Hepatocyte (in vitro differentiated cells): ENCODE data around the gene PHEX. TPM values are rescaled to one million over a fixed set of nuclear protein-coding genes. Genes with fewer than 3 reads are reported as not detected.
A peak's percentile ranks its signal among the peaks of the same experiment; 100 is the strongest.

Experiments used
- DNase-seq: peaks from one replicate; pipeline ENCODE4 v3.0.0-alpha.2; 2016; ENCODE audit warnings: low spot score
- H2AFZ ChIP-seq: fragments of 200-600 bp; sonication (generic); 2 replicates; pipeline ENCODE4 v1.6.0; 2016; ENCODE audit warnings: antibody characterized with exemption, mild to moderate bottlenecking
- H3K27ac ChIP-seq: fragments of 200-600 bp; sonication (generic); 2 replicates; pipeline ENCODE4 v1.5.1; 2016; ENCODE audit warnings: mild to moderate bottlenecking
- H3K27me3 ChIP-seq: fragments of 200-600 bp; sonication (generic); 2 replicates; pipeline ENCODE4 v1.6.1; 2016
- H3K36me3 ChIP-seq: fragments of 200-600 bp; sonication (generic); replicated peaks from 2 replicates; pipeline ENCODE4 v1.5.1; 2016; ENCODE audit warnings: low read depth; ENCODE audit not compliant: insufficient read depth
- H3K4me1 ChIP-seq: fragments of 200-600 bp; sonication (generic); 2 replicates; pipeline ENCODE4 v1.5.1; 2016; ENCODE audit warnings: mild to moderate bottlenecking, moderate library complexity; ENCODE audit not compliant: insufficient read depth
- H3K4me2 ChIP-seq: fragments of 200-600 bp; sonication (generic); 2 replicates; pipeline ENCODE4 v1.6.0; 2016
- H3K4me3 ChIP-seq: fragments of 200-600 bp; sonication (generic); 2 replicates; pipeline ENCODE4 v1.5.1; 2016; ENCODE audit warnings: mild to moderate bottlenecking
- H3K79me2 ChIP-seq: fragments of 200-600 bp; sonication (generic); 2 replicates; pipeline ENCODE4 v1.6.0; 2017; ENCODE audit warnings: mild to moderate bottlenecking
- H3K9me2 ChIP-seq: fragments of 200-600 bp; sonication (generic); replicated peaks from 2 replicates; pipeline ENCODE4 v1.6.0; 2017; ENCODE audit warnings: mild to moderate bottlenecking; ENCODE audit not compliant: insufficient read depth
- H3K9me3 ChIP-seq: fragments of 200-600 bp; sonication (generic); 2 replicates; pipeline ENCODE4 v1.5.1; 2016; ENCODE audit warnings: low read depth, mild to moderate bottlenecking
- H4K20me1 ChIP-seq: fragments of 200-600 bp; sonication (generic); 2 replicates; pipeline ENCODE4 v1.6.0; 2016; ENCODE audit warnings: mild to moderate bottlenecking; ENCODE audit not compliant: insufficient read depth, poor library complexity, severe bottlenecking
- EZH2 ChIP-seq: fragments of 200-600 bp; sonication (generic); IDR thresholded peaks from 2 replicates; pipeline ENCODE4 v1.6.1; 2016; ENCODE audit warnings: antibody characterized with exemption, mild to moderate bottlenecking, borderline replicate concordance
- EZH2phosphoT487 ChIP-seq: fragments of 200-600 bp; sonication (generic); IDR thresholded peaks from one replicate; pipeline ENCODE4 v1.6.1; 2018; ENCODE audit warnings: antibody characterized with exemption, mild to moderate bottlenecking, low read depth, moderate library complexity; ENCODE audit not compliant: unreplicated experiment, severe bottlenecking
- WGBS: methylation state at CpG from one replicate; pipeline ENCODE4 v1.1.6; 2016; ENCODE audit warnings: low lambda C conversion rate; ENCODE audit errors: missing lambda C conversion rate; 5-methylcytosine and 5-hydroxymethylcytosine counted together
- polyA plus RNA-seq: library from polyadenylated mRNA; unstranded; fragments of >200 nt; fragmentation: Nextera tagmentation; extraction: Ambion mirVana; gene quantifications from 2 replicates; pipeline ENCODE4 v1.2.1, GENCODE V29; 2016
- total RNA-seq: library from RNA; depleted of rRNA; stranded (reverse); fragments of >200 nt; gene quantifications from 2 replicates; pipeline ENCODE4 v1.2.3, GENCODE V29; 2014
- TF ChIP-seq, protein P1 (sequence below): fragments of 200-600 bp; sonication (generic); IDR thresholded peaks from 2 replicates; pipeline ENCODE4 v1.5.1; 2016; ENCODE audit warnings: antibody characterized with exemption, mild to moderate bottlenecking; ENCODE audit not compliant: poor library complexity

PHEX gene
- total and polyA plus RNA-seq, 2 experiments from 2014 or later: 0.05 to 0.27 TPM

DNA sequence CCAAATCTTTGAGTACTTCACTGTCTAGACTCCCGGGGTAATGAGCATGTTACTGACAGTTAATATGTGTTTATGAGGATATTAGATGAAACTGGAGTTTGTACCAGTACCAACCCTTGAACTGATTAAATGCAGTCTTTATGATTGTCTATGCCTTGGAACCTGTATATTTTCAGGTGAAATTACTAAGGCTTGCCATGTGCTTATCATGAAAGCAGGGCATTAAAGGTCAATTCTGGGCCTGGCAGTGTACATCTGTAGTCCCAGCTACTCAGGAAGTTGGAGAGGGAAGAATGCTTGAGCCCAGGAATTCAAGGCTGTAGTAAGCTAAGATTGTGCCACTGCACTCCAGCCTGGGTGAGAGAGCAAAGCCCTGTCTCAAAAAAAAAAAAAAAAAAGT is 27.6 kb downstream of the PHEX start:
- H2AFZ ChIP-seq: no peak overlapping the region
- no peak overlapping the region for H3K4me3 ChIP-seq
- H3K27me3 ChIP-seq: no peaks in the 10 kb centered on the region
- no peaks in the 10 kb centered on the region for H3K4me1 ChIP-seq
- peak overlapping the region; percentile 53 for H3K27ac ChIP-seq
- TF ChIP-seq, protein P1, sequence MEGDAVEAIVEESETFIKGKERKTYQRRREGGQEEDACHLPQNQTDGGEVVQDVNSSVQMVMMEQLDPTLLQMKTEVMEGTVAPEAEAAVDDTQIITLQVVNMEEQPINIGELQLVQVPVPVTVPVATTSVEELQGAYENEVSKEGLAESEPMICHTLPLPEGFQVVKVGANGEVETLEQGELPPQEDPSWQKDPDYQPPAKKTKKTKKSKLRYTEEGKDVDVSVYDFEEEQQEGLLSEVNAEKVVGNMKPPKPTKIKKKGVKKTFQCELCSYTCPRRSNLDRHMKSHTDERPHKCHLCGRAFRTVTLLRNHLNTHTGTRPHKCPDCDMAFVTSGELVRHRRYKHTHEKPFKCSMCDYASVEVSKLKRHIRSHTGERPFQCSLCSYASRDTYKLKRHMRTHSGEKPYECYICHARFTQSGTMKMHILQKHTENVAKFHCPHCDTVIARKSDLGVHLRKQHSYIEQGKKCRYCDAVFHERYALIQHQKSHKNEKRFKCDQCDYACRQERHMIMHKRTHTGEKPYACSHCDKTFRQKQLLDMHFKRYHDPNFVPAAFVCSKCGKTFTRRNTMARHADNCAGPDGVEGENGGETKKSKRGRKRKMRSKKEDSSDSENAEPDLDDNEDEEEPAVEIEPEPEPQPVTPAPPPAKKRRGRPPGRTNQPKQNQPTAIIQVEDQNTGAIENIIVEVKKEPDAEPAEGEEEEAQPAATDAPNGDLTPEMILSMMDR: no peak
- TF ChIP-seq EZH2phosphoT487 (no peak), EZH2 (no peak)
- H3K36me3 ChIP-seq: no peaks in the 10 kb centered on the region
- no peaks in the 10 kb centered on the region for H3K9me3 ChIP-seq
- DNase-seq: no peak
- H4K20me1 ChIP-seq: no peaks in the 10 kb centered on the region
- H3K4me2 ChIP-seq: no peak overlapping the region
- 64% methylated on average over 1 of the region's 1 CpG for WGBS
- no peaks in the 10 kb centered on the region for H3K9me2 ChIP-seq
- no peaks in the 10 kb centered on the region for H3K79me2 ChIP-seq

DNA sequence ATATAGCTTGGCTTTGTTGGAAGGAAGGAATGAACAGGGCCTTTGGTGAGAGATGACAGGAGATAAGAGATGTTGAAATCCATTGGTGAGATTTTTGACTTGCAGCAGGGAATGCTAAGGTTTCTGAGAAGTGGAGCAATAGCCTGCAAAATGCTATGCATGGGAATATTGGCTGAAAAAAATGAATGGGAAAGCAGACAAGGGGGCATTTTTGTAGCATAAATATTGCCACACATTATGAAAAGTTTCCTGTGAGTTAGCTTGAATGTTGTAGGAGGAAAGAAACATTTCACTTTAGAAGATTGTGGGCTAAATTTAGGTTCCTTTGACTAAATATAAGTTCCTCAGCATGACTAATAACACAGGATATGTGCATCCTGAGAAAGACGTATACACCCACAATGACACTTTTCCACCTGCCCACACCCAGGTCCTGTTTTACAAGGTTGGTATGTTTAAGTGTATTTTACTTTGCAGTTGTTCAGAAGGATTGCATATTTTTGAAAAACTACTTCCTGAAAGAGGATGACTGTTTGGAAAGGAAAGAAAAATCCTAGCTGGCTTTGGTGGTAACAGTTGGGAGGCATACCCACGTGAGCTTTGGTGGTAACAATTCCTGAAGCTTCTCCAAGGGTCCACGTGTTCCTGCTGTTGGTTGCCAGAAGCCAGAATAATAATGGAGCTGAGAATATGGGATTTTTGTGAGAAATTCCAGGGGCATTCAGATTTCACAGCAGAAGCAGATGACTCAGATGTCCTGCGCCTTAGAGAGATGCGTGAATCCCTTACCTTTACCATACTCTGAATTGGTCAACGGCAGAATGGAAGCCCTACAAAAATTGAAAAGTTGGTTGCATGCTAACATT is 28.5 kb downstream of the PHEX start:
- Histone ChIP-seq H3K36me3 (no peaks in the 10 kb centered on the region), H3K4me2 (no peak overlapping the region), H3K79me2 (no peaks in the 10 kb centered on the region), H3K27me3 (no peaks in the 10 kb centered on the region), H3K27ac (peak overlapping the region; percentile 53), H3K9me3 (no peaks in the 10 kb centered on the region), H3K9me2 (no peaks in the 10 kb centered on the region), H2AFZ (no peak overlapping the region), H3K4me1 (no peaks in the 10 kb centered on the region), H4K20me1 (no peaks in the 10 kb centered on the region), H3K4me3 (no peak overlapping the region)
- TF ChIP-seq, protein P1: no peak
- TF ChIP-seq EZH2phosphoT487: no peak
- TF ChIP-seq EZH2: no peak
- DNase-seq: no peak
- WGBS: 69% methylated on average over 6 of the region's 6 CpGs

DNA sequence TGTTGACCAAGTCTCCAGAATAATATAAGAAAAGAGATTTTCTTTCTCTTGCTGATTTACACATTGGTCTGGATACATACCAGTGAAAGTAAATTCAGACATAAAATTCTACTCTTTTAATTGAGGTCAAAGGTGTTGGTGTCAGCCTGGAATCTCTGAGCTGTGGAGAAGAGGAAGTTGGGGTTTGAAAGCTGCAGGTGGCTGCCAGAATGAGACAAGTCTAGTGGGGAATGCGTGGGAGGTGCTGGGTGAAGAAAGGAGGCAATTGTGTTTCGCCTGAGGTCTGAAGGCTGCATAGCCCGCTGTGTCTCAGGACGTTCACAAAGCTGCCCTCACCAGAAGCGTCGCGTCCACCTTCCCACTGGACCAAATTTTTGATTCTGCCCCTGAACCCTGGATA is 31.2 kb downstream of the PHEX start:
- Histone ChIP-seq H4K20me1 (no peaks in the 10 kb centered on the region), H3K4me3 (no peak overlapping the region), H3K36me3 (no peaks in the 10 kb centered on the region), H3K4me2 (no peak overlapping the region), H3K79me2 (no peaks in the 10 kb centered on the region), H2AFZ (no peak overlapping the region), H3K4me1 (no peaks in the 10 kb centered on the region), H3K27me3 (no peaks in the 10 kb centered on the region), H3K9me2 (no peaks in the 10 kb centered on the region), H3K27ac (no peak overlapping the region), H3K9me3 (no peaks in the 10 kb centered on the region)
- DNase-seq: no peak
- TF ChIP-seq, protein P1: no peak
- TF ChIP-seq EZH2phosphoT487 (no peak), EZH2 (no peak)
- WGBS: 76% methylated on average over 7 of the region's 7 CpGs
